Measurements from ENCODE around the gene SLC4A7. TPM values are rescaled to one million over a fixed set of nuclear protein-coding genes. Genes with fewer than 3 reads are reported as not detected.

The SLC4A7 gene
- total RNA-seq, 1 experiment from 2014 or later: 90.8 TPM

DNA sequence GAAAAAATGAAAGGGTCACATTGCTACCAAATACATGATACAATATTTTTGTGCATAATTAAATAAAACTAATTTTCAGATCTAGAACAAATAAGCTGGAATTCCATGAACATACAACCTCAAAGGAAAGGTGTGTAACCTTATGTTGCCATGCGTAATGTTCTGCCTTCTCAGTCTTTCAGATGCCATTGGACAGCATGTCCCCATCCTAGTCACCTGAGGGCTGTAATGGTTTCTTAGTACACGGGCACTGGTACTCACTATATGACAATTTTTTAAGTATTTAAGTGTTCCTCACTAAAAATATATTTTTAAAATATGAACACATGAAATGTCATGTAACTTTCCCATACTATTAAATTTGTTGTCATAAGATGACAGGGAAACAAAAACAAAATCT is 139.1 kb downstream of the SLC4A7 start:
- ATAC-seq: no peak
- H3K9me3 Mint-ChIP-seq: no peaks in the 10 kb centered on the region
- DNase-seq (ENCODE audit: low spot score): no peak
- H3K36me3 Mint-ChIP-seq: no peaks in the 10 kb centered on the region
- TF ChIP-seq NR1H2 (CRISPR knock-in tag; IDR thresholded peaks at IDR 0.05) (no peak), ELF4 (CRISPR knock-in tag; IDR thresholded peaks at IDR 0.05; ENCODE audit: low read depth) (no peak), ZNF396 (CRISPR knock-in tag; IDR thresholded peaks at IDR 0.05; ENCODE audit: borderline replicate concordance) (no peak)
- TF ChIP-seq, protein P1, sequence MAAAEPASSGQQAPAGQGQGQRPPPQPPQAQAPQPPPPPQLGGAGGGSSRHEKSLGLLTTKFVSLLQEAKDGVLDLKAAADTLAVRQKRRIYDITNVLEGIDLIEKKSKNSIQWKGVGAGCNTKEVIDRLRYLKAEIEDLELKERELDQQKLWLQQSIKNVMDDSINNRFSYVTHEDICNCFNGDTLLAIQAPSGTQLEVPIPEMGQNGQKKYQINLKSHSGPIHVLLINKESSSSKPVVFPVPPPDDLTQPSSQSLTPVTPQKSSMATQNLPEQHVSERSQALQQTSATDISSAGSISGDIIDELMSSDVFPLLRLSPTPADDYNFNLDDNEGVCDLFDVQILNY (CRISPR knock-in tag; IDR thresholded peaks at IDR 0.05): no peak
- TF ChIP-seq, protein P2, sequence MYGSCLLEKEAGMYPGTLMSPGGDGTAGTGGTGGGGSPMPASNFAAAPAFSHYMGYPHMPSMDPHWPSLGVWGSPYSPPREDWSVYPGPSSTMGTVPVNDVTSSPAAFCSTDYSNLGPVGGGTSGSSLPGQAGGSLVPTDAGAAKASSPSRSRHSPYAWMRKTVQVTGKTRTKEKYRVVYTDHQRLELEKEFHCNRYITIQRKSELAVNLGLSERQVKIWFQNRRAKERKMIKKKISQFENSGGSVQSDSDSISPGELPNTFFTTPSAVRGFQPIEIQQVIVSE (CRISPR knock-in tag; IDR thresholded peaks at IDR 0.05; ENCODE audit: borderline replicate concordance): no peak
- TF ChIP-seq, protein P3, sequence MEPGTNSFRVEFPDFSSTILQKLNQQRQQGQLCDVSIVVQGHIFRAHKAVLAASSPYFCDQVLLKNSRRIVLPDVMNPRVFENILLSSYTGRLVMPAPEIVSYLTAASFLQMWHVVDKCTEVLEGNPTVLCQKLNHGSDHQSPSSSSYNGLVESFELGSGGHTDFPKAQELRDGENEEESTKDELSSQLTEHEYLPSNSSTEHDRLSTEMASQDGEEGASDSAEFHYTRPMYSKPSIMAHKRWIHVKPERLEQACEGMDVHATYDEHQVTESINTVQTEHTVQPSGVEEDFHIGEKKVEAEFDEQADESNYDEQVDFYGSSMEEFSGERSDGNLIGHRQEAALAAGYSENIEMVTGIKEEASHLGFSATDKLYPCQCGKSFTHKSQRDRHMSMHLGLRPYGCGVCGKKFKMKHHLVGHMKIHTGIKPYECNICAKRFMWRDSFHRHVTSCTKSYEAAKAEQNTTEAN (CRISPR knock-in tag; IDR thresholded peaks at IDR 0.05): no peak
- TF ChIP-seq, protein P4, sequence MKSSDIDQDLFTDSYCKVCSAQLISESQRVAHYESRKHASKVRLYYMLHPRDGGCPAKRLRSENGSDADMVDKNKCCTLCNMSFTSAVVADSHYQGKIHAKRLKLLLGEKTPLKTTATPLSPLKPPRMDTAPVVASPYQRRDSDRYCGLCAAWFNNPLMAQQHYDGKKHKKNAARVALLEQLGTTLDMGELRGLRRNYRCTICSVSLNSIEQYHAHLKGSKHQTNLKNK (CRISPR knock-in tag; IDR thresholded peaks at IDR 0.05): no peak
- TF ChIP-seq, protein P5, sequence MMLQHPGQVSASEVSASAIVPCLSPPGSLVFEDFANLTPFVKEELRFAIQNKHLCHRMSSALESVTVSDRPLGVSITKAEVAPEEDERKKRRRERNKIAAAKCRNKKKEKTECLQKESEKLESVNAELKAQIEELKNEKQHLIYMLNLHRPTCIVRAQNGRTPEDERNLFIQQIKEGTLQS (CRISPR knock-in tag; conservative IDR thresholded peaks at IDR 0.05): no peak
- TF ChIP-seq, protein P6, sequence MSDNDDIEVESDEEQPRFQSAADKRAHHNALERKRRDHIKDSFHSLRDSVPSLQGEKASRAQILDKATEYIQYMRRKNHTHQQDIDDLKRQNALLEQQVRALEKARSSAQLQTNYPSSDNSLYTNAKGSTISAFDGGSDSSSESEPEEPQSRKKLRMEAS (CRISPR knock-in tag; IDR thresholded peaks at IDR 0.05): no peak
- H3K27ac Mint-ChIP-seq: no peak overlapping the region
- no peaks in the 10 kb centered on the region for H3K27me3 Mint-ChIP-seq (ENCODE audit: low read depth)
- CTCF ChIA-PET: interaction anchor here (2.4 kb wide), 1 partner anchor 13 kb away, joined by 11 read pairs; no protein-coding TSS in a partner anchor
- peaks cover 2% of the 10 kb centered on the region; the same call in 1 of the 2 replicates for H3K4me1 Mint-ChIP-seq
- POLR2A ChIA-PET: no interaction called here
- H3K4me3 Mint-ChIP-seq: no peak overlapping the region

DNA sequence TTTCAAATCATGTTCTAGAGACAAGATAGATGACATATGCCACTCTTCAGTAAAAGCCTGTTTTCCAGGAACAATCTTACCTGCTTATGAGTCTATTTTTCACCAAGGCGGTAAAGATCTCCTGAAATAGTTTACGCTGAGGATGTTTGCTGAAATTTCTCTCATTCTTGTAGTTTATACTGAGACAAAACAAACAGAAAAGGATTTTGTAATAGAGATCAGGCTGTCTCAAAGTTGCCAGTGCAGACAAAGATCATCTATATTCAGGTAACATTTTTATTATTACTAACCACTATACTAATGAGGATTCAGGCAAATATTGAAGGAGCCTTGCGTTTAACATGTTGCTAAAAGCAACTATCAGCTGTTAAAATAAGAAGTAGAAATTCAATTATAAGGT is 140.0 kb downstream of the SLC4A7 start:
- Mint-ChIP-seq H3K27me3 (ENCODE audit: low read depth) (no peaks in the 10 kb centered on the region), H3K4me3 (no peak overlapping the region), H3K4me1 (no peaks in the 10 kb centered on the region), H3K27ac (no peak overlapping the region), H3K9me3 (no peaks in the 10 kb centered on the region), H3K36me3 (no peaks in the 10 kb centered on the region)
- ATAC-seq: no peak
- CTCF ChIA-PET: interaction anchor here (2.4 kb wide), 1 partner anchor 14 kb away, joined by 11 read pairs; no protein-coding TSS in a partner anchor
- POLR2A ChIA-PET: no interaction called here
- no peak for DNase-seq (ENCODE audit: low spot score)
- TF ChIP-seq, protein P7, sequence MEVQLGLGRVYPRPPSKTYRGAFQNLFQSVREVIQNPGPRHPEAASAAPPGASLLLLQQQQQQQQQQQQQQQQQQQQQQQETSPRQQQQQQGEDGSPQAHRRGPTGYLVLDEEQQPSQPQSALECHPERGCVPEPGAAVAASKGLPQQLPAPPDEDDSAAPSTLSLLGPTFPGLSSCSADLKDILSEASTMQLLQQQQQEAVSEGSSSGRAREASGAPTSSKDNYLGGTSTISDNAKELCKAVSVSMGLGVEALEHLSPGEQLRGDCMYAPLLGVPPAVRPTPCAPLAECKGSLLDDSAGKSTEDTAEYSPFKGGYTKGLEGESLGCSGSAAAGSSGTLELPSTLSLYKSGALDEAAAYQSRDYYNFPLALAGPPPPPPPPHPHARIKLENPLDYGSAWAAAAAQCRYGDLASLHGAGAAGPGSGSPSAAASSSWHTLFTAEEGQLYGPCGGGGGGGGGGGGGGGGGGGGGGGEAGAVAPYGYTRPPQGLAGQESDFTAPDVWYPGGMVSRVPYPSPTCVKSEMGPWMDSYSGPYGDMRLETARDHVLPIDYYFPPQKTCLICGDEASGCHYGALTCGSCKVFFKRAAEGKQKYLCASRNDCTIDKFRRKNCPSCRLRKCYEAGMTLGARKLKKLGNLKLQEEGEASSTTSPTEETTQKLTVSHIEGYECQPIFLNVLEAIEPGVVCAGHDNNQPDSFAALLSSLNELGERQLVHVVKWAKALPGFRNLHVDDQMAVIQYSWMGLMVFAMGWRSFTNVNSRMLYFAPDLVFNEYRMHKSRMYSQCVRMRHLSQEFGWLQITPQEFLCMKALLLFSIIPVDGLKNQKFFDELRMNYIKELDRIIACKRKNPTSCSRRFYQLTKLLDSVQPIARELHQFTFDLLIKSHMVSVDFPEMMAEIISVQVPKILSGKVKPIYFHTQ (CRISPR knock-in tag; IDR thresholded peaks at IDR 0.05): no peak
- TF ChIP-seq KAT7 (CRISPR knock-in tag; IDR thresholded peaks at IDR 0.05; ENCODE audit: borderline replicate concordance) (no peak), ETV6 (CRISPR knock-in tag; IDR thresholded peaks at IDR 0.05) (no peak), FOXK1 (CRISPR knock-in tag; IDR thresholded peaks at IDR 0.05) (no peak), FOXP1 (CRISPR knock-in tag; IDR thresholded peaks at IDR 0.05; ENCODE audit: borderline replicate concordance) (no peak), NFYB (CRISPR knock-in tag; conservative IDR thresholded peaks at IDR 0.05; ENCODE audit: low read depth) (no peak), NR1H2 (CRISPR knock-in tag; IDR thresholded peaks at IDR 0.05) (no peak), ZNF416 (CRISPR knock-in tag; IDR thresholded peaks at IDR 0.05) (no peak)
- TF ChIP-seq, protein P8, sequence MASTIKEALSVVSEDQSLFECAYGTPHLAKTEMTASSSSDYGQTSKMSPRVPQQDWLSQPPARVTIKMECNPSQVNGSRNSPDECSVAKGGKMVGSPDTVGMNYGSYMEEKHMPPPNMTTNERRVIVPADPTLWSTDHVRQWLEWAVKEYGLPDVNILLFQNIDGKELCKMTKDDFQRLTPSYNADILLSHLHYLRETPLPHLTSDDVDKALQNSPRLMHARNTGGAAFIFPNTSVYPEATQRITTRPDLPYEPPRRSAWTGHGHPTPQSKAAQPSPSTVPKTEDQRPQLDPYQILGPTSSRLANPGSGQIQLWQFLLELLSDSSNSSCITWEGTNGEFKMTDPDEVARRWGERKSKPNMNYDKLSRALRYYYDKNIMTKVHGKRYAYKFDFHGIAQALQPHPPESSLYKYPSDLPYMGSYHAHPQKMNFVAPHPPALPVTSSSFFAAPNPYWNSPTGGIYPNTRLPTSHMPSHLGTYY (CRISPR knock-in tag; IDR thresholded peaks at IDR 0.05): no peak
- TF ChIP-seq, protein P9, sequence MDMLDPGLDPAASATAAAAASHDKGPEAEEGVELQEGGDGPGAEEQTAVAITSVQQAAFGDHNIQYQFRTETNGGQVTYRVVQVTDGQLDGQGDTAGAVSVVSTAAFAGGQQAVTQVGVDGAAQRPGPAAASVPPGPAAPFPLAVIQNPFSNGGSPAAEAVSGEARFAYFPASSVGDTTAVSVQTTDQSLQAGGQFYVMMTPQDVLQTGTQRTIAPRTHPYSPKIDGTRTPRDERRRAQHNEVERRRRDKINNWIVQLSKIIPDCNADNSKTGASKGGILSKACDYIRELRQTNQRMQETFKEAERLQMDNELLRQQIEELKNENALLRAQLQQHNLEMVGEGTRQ (CRISPR knock-in tag; IDR thresholded peaks at IDR 0.05): no peak
- TF ChIP-seq, protein P10, sequence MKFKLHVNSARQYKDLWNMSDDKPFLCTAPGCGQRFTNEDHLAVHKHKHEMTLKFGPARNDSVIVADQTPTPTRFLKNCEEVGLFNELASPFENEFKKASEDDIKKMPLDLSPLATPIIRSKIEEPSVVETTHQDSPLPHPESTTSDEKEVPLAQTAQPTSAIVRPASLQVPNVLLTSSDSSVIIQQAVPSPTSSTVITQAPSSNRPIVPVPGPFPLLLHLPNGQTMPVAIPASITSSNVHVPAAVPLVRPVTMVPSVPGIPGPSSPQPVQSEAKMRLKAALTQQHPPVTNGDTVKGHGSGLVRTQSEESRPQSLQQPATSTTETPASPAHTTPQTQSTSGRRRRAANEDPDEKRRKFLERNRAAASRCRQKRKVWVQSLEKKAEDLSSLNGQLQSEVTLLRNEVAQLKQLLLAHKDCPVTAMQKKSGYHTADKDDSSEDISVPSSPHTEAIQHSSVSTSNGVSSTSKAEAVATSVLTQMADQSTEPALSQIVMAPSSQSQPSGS (CRISPR knock-in tag; IDR thresholded peaks at IDR 0.05; ENCODE audit: borderline replicate concordance, low read depth): no peak
- TF ChIP-seq, protein P3 (CRISPR knock-in tag; IDR thresholded peaks at IDR 0.05): no peak
- TF ChIP-seq, protein P2 (CRISPR knock-in tag; IDR thresholded peaks at IDR 0.05; ENCODE audit: borderline replicate concordance): no peak
- TF ChIP-seq, protein P1 (CRISPR knock-in tag; IDR thresholded peaks at IDR 0.05): no peak

All from WTC11 (cell line).